GM12873 (cell line): ENCODE data around the gene KLHL3.

Experiments
- CTCF ChIP-seq: IDR thresholded peaks from 2 replicates; pipeline ENCODE4 v1.5.1; 2012; ENCODE audit warnings: low read depth, mild to moderate bottlenecking, moderate library complexity, low read length, control low read depth; ENCODE audit not compliant: insufficient read depth; ENCODE audit errors: missing control alignments

Gene KLHL3

GRCh38 chr5:137607771-137608170 is 128.1 kb downstream of the KLHL3 start:
- no peak for TF ChIP-seq CTCF

- no peak for TF ChIP-seq CTCF
Observed at GRCh38 chr5:137606401-137606800, 129.5 kb downstream of the KLHL3 start.

- TF ChIP-seq CTCF: peak; percentile 2
Observed at GRCh38 chr5:137605411-137605810, 130.5 kb downstream of the KLHL3 start.

GRCh38 chr5:137604348-137605095 is 131.4 kb downstream of the KLHL3 start:
- TF ChIP-seq CTCF: no peak

- no peak for TF ChIP-seq CTCF
Observed at GRCh38 chr5:137603891-137604290, 132.0 kb downstream of the KLHL3 start.

GRCh38 chr5:137603356-137603755 is 132.5 kb downstream of the KLHL3 start:
- no peak for TF ChIP-seq CTCF

GRCh38 chr5:137602721-137603273 is 133.1 kb downstream of the KLHL3 start:
- TF ChIP-seq CTCF: no peak
